Skeletal muscle satellite cell (primary cell): ENCODE measurements around the gene SUCLA2.

Experiments used
- H3K27me3 ChIP-seq: 2 replicates; pipeline ENCODE4 v1.7.0; 2013; ENCODE audit warnings: low read length; ENCODE audit not compliant: control insufficient read depth, insufficient read depth
- H3K36me3 ChIP-seq: 2 replicates; pipeline ENCODE4 v1.7.0; 2013; ENCODE audit warnings: mild to moderate bottlenecking, control low read depth, low read length; ENCODE audit not compliant: insufficient read depth
- H3K4me1 ChIP-seq: 2 replicates; pipeline ENCODE4 v1.7.0; 2013; ENCODE audit warnings: low read length; ENCODE audit not compliant: control insufficient read depth, insufficient read depth
- H3K4me2 ChIP-seq: 2 replicates; pipeline ENCODE4 v1.7.0; 2013; ENCODE audit warnings: mild to moderate bottlenecking, low read length
- H3K4me3 ChIP-seq: 2 replicates; pipeline ENCODE4 v1.7.0; 2013; ENCODE audit warnings: low read length
- H3K9ac ChIP-seq: 2 replicates; pipeline ENCODE4 v1.7.0; 2013; ENCODE audit warnings: mild to moderate bottlenecking, low read depth, low read length, moderate library complexity
- H3K9me3 ChIP-seq: replicated peaks from 2 replicates; pipeline ENCODE4 v1.7.0; 2013; ENCODE audit warnings: mild to moderate bottlenecking, control low read depth, low read length

Gene SUCLA2

GRCh38 chr13:47897411-47898050 lies 103.5 kb downstream of the SUCLA2 start:
- no peaks in the 10 kb centered on the region for H3K36me3 ChIP-seq
- peaks cover 8% of the 10 kb centered on the region for H3K4me1 ChIP-seq
- no peak overlapping the region for H3K4me3 ChIP-seq
- no peak overlapping the region for H3K9ac ChIP-seq
- no peaks in the 10 kb centered on the region for H3K27me3 ChIP-seq
- no peaks in the 10 kb centered on the region for H3K9me3 ChIP-seq
- no peak overlapping the region for H3K4me2 ChIP-seq

- H3K4me2 ChIP-seq, result no peak overlapping the region
- H3K27me3 ChIP-seq, result no peaks in the 10 kb centered on the region
- H3K4me3 ChIP-seq, result no peak overlapping the region
- H3K36me3 ChIP-seq, result no peaks in the 10 kb centered on the region
- H3K4me1 ChIP-seq, result peaks cover 8% of the 10 kb centered on the region
- no peak overlapping the region for H3K9ac ChIP-seq
- H3K9me3 ChIP-seq, result no peaks in the 10 kb centered on the region
These were observed 104.5 kb downstream of the SUCLA2 start for GRCh38 chr13:47896546-47896945.

- Histone ChIP-seq H3K4me2 (no peak overlapping the region), H3K9me3 (no peaks in the 10 kb centered on the region), H3K9ac (no peak overlapping the region), H3K36me3 (no peaks in the 10 kb centered on the region), H3K4me1 (peaks cover 8% of the 10 kb centered on the region), H3K4me3 (no peak overlapping the region), H3K27me3 (no peaks in the 10 kb centered on the region)
These were observed 105.0 kb downstream of the SUCLA2 start for GRCh38 chr13:47896111-47896510.

GRCh38 chr13:47893527-47893926 lies 107.5 kb downstream of the SUCLA2 start:
- H3K36me3 ChIP-seq, result no peaks in the 10 kb centered on the region

More at GRCh38 chr13:47893527-47893926, 107.5 kb downstream of the SUCLA2 start:
- Histone ChIP-seq H3K9me3 (no peaks in the 10 kb centered on the region), H3K4me3 (no peak overlapping the region), H3K4me2 (no peak overlapping the region), H3K27me3 (no peaks in the 10 kb centered on the region), H3K4me1 (peaks cover 8% of the 10 kb centered on the region), H3K9ac (no peak overlapping the region)
